Memory B cell (primary cell): ENCODE measurements around the gene FLRT3.

Experiments used
- ATAC-seq: fragments of 150-1000 bp; cut with Tn5 transposase; 2 replicates; pipeline ENCODE4 v1.10.0; 2021; ENCODE audit warnings: low read depth, mild to moderate bottlenecking, moderate library complexity
- DNase-seq, 2 donors: peaks; one replicate each; pipeline ENCODE4 v3.0.0; 2022; ENCODE audit warnings: low spot score in 2 of 2
- H3K27ac Mint-ChIP-seq: one replicate; pipeline ENCODE4 v1.8.0; 2022; ENCODE audit warnings: mild to moderate bottlenecking, moderate library complexity, mixed read lengths
- H3K27me3 Mint-ChIP-seq: one replicate; pipeline ENCODE4 v1.8.0; 2022; ENCODE audit warnings: mixed read lengths
- H3K36me3 Mint-ChIP-seq: one replicate; pipeline ENCODE4 v1.8.0; 2022; ENCODE audit warnings: mild to moderate bottlenecking, mixed read lengths
- H3K4me1 Mint-ChIP-seq: one replicate; pipeline ENCODE4 v1.8.0; 2022; ENCODE audit warnings: mixed read lengths
- H3K4me3 Mint-ChIP-seq: one replicate; pipeline ENCODE4 v1.8.0; 2022; ENCODE audit warnings: mild to moderate bottlenecking, moderate library complexity, mixed read lengths
- H3K9me3 Mint-ChIP-seq: one replicate; pipeline ENCODE4 v1.8.0; 2022; ENCODE audit warnings: mixed read lengths

The FLRT3 gene

DNA sequence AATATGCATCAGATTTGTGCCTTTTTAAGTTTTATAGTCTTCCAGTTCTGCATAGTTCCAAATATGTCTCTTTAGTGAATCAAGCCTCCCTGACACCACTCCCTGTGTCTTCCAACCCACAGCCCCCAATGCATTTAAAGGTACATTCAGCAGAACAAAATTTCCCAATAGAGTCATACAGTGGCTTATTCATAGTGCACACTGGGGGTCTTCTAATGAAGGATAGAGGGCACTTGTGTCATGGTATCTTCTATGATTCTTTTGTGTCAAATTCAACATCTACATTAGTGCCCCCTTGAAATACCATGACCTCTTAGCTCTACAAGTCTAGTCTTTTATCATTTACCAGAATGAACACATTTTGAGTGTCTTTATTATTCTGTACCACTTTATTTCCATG is 33.8 kb downstream of the FLRT3 start:
- ATAC-seq (no peak), DNase-seq (no peak)
- Mint-ChIP-seq H3K27me3 (no peaks in the 10 kb centered on the region), H3K36me3 (no peaks in the 10 kb centered on the region), H3K9me3 (peaks cover 6% of the 10 kb centered on the region), H3K27ac (no peak overlapping the region), H3K4me1 (no peaks in the 10 kb centered on the region), H3K4me3 (no peak overlapping the region)

DNA sequence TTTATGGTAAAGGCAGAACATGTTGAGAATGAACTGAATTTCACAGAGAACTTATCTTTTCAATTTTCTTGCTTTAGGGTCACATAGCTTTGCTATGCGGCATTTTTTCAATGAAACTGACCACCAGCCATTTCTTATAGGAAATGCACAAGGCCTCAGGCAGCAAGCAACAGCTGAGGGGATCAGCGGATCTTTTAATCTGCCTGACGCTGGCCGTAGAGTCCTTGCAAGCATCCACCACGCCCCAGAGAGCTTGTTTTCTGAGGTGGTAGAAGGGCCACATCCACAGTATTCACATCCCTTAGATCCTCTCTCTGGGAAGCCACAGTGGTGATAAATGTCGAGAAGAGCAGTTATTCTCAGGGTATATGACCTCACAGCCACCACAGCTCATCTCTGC is 34.3 kb downstream of the FLRT3 start:
- Mint-ChIP-seq H3K36me3 (no peaks in the 10 kb centered on the region), H3K27me3 (no peaks in the 10 kb centered on the region), H3K9me3 (peaks cover 7% of the 10 kb centered on the region), H3K27ac (no peak overlapping the region), H3K4me1 (no peaks in the 10 kb centered on the region), H3K4me3 (no peak overlapping the region)
- DNase-seq (no peak), ATAC-seq (no peak)

DNA sequence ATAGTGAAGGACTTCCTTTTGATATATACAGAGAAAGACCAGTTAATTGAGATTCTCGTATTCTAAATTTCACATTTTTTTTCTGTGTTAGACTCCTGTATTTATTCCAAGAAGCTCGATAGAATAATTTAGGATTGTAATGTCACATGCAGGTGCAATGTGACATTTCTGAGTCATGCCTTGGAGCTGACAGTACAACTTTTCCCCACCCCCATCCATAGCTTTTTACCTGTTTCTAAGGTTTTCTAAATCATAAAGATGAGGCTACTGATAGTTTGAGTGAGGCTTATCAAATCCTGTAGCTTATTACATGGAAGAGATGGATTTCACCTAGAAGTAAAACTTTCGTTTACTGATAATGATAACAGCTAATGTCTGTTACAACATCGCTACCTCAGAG is 37.6 kb downstream of the FLRT3 start:
- no peak overlapping the region for H3K4me3 Mint-ChIP-seq
- no peaks in the 10 kb centered on the region for H3K27me3 Mint-ChIP-seq
- ATAC-seq (no peak), DNase-seq (no peak)
- H3K27ac Mint-ChIP-seq = no peak overlapping the region
- H3K36me3 Mint-ChIP-seq = no peaks in the 10 kb centered on the region
- H3K9me3 Mint-ChIP-seq = peaks cover 3% of the 10 kb centered on the region
- no peaks in the 10 kb centered on the region for H3K4me1 Mint-ChIP-seq

DNA sequence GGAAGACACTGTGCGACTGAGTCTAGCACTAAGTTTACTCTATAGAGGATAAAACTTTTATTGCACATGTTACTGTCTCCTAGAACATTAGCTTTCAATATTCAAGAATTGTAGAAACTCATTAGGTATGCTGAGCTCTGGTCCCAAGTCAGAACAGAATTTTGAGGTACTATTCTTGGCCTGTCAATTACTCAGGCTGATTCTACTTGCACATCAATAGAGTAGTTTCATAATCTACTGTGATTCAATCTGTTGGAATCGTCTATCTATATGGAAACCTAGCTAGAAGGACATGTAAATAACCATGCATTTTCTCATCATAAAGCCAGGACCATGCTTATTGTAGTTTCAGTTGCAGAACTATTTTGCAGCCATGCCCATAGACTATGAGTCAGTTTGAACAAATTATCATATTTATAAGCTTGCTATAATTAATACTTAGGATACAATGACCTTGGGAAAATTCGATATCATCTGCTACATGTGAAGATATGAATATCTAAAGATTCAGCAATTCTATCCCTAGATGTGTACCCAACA is 41.6 kb downstream of the FLRT3 start:
- H3K4me1 Mint-ChIP-seq = no peaks in the 10 kb centered on the region
- no peak overlapping the region for H3K27ac Mint-ChIP-seq
- ATAC-seq (no peak), DNase-seq (no peak)
- no peak overlapping the region for H3K4me3 Mint-ChIP-seq
- peaks cover 3% of the 10 kb centered on the region for H3K9me3 Mint-ChIP-seq
- H3K27me3 Mint-ChIP-seq = no peaks in the 10 kb centered on the region
- H3K36me3 Mint-ChIP-seq = no peaks in the 10 kb centered on the region

DNA sequence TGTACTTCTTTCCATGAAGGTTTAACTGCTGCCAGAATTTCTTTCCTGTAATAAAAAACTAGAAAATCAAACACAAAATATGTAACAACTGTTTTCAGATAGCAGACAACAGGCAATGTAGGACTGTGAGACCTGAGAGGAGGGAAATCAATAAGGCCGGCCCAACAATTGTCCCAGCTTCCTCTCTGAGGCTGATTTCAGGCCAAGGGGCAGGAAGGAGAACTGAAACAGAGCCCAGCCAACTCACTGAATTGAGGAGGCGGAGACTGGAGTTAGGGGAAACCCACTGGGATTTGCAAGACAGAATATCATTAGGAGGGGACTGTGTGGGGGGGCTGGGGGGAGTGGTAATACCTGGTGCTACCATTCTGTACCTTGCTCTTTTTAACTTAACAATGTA is 42.2 kb downstream of the FLRT3 start:
- ATAC-seq (no peak), DNase-seq (no peak)
- Mint-ChIP-seq H3K36me3 (no peaks in the 10 kb centered on the region), H3K4me1 (no peaks in the 10 kb centered on the region), H3K27me3 (no peaks in the 10 kb centered on the region), H3K9me3 (peaks cover 3% of the 10 kb centered on the region), H3K4me3 (no peak overlapping the region), H3K27ac (no peak overlapping the region)

DNA sequence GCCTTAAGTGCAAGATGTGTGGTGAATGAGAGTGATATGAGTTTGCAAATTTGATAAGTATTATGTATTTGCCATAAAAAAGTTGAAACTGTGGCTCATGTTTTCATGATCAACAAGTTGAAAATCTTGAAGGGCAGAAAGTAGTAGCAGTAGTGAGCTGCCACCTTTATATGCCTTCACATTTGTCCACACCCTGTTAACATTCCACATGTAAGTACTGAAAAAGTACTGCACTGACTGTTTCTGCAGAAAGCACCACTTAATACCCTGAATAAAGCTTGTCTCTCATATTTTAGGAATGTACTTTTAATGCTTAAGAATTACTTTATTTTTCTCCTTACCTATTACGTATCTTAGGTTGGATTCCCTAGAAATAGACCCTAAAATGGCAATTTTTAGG is 45.9 kb downstream of the FLRT3 start:
- Mint-ChIP-seq H3K27ac (no peak overlapping the region), H3K36me3 (no peaks in the 10 kb centered on the region), H3K4me3 (no peak overlapping the region), H3K27me3 (no peaks in the 10 kb centered on the region), H3K4me1 (no peaks in the 10 kb centered on the region), H3K9me3 (no peaks in the 10 kb centered on the region)
- DNase-seq (no peak), ATAC-seq (no peak)

DNA sequence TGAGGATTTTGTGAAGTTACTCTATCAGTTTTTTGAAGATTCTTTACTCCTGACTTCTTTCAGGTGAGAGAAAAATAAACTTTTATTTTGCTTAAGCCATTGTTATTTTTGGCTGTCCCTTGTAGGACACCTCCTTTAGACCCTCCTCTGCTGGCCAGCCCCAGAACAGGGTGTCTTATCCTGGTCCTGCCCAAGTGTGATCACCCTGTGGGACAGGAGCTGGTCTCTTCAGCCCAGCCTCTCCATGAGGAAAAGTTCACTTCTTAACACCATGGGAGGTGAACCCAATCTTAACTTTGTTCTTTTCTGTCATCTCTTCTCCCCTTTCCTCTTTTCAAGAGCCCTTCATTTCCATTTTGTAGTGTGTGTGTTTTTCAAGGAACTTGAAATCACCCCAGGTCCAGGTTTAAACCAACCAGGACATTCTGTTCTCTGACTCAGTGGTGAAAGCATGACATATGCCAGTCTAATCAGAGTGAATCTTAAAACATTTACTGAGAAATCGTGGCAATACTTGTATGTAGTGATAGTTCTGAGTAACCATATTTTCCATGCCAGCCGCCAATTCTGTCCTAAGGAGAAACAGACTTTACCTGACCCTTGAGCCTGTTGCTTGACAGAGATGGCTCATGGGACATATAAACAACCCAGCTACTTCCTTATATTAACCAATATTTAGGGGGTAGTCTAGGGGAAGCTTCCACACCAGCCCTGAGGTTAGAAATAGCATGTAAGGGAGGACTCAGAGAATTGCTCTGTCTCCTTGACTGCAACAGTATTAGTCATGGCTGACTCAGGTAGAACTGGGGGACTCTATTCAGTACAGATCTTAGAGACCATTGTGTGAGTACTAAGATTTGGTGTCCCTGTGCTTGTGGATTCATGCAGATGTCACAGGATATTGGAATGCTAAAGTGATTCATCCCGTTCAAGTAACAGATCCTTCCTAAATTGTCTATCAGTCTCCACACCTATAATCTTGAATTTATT is 48.8 kb downstream of the FLRT3 start:
- DNase-seq (no peak), ATAC-seq (no peak)
- Mint-ChIP-seq H3K4me3 (no peak overlapping the region), H3K27me3 (no peaks in the 10 kb centered on the region), H3K4me1 (no peaks in the 10 kb centered on the region), H3K9me3 (no peaks in the 10 kb centered on the region), H3K27ac (no peak overlapping the region), H3K36me3 (no peaks in the 10 kb centered on the region)

DNA sequence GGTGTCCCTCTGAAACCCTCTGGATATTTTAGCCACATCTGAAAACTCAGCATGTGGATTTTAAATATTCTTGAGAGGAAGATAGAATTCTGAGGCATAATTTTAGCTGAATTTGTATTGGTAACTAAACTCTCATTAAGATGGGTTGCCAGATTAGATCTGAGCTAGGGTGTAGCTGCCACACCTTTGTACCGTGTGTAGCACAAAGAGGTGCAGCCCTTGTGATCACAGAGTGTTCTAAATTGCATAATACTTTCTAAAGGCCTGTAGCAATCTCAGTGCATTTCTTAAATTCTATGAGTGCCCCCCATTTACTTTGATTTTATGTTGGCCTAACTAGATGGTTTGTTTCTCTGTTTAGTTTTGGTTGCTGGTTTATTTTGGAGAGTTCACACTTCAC is 53.0 kb downstream of the FLRT3 start:
- Mint-ChIP-seq H3K27ac (no peak overlapping the region), H3K27me3 (no peaks in the 10 kb centered on the region), H3K36me3 (no peaks in the 10 kb centered on the region), H3K4me3 (no peak overlapping the region), H3K9me3 (peaks cover 1% of the 10 kb centered on the region), H3K4me1 (no peaks in the 10 kb centered on the region)
- ATAC-seq = no peak
- no peak for DNase-seq

DNA sequence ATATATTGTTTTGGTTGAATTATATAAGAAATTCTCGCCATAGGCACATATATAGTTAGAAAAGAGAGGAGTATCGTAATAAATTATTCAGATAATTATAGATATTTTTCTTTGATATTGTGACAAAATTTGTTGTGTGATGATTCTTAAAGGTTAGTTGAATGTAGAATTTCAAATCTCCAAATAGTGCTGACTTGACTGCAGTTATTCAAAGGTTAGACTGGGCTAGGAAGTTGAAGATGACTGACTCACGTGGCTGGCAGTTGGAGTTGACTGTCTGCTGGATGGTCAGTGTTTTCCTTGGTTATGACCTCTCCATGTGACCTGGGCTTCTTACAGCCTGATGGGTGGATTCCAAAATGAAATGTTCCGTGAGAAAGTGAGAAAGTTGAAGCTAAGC is 55.3 kb downstream of the FLRT3 start:
- H3K9me3 Mint-ChIP-seq = peaks cover 1% of the 10 kb centered on the region
- H3K36me3 Mint-ChIP-seq = no peaks in the 10 kb centered on the region
- no peak overlapping the region for H3K4me3 Mint-ChIP-seq
- no peaks in the 10 kb centered on the region for H3K27me3 Mint-ChIP-seq
- H3K27ac Mint-ChIP-seq = no peak overlapping the region
- ATAC-seq (no peak), DNase-seq (no peak)
- no peaks in the 10 kb centered on the region for H3K4me1 Mint-ChIP-seq
